Brain microvascular endothelial cell (primary cell): ENCODE results near the gene PWWP2A.

Experiments used
- DNase-seq: peaks from one replicate; pipeline ENCODE4 v3.0.0-alpha.2; 2020
- H3K27ac ChIP-seq: fragments of 250-450 bp; sonication (Bioruptor Pico); 2 replicates; pipeline ENCODE4 v1.5.1; 2020; ENCODE audit warnings: mild to moderate bottlenecking, moderate library complexity
- H3K27me3 ChIP-seq: fragments of 250-450 bp; sonication (Bioruptor Pico); replicated peaks from 2 replicates; pipeline ENCODE4 v1.5.1; 2020; ENCODE audit warnings: mild to moderate bottlenecking
- H3K36me3 ChIP-seq: fragments of 250-450 bp; sonication (Bioruptor Pico); replicated peaks from 2 replicates; pipeline ENCODE4 v1.5.1; 2020; ENCODE audit warnings: mild to moderate bottlenecking
- H3K4me3 ChIP-seq: 2 replicates; pipeline ENCODE4 v1.5.1; 2011; ENCODE audit warnings: low read depth, mild to moderate bottlenecking, control low read depth, low read length, moderate library complexity
- CTCF ChIP-seq: IDR thresholded peaks from 2 replicates; pipeline ENCODE4 v1.5.1; 2011; ENCODE audit warnings: low read depth, mild to moderate bottlenecking, moderate library complexity, low read length, control low read depth, inconsistent platforms; ENCODE audit errors: missing control alignments
- in situ Hi-C: cut with HindIII; loops from 2 replicates; pipeline ENCODE4 v1.10.0; 2017; ENCODE audit warnings: low sequenced_read_pairs, low pct_ligation_motif_present

The PWWP2A gene

GRCh38 chr5:160054047-160054446, 65.2 kb downstream of the PWWP2A start:
- Histone ChIP-seq H3K36me3 (peaks cover 24% of the 10 kb centered on the region), H3K27me3 (no peaks in the 10 kb centered on the region), H3K4me3 (no peak overlapping the region), H3K27ac (peak overlapping the region; percentile 47)
- no peak for TF ChIP-seq CTCF
- peak; percentile 38 for DNase-seq
- in situ Hi-C loops: no loop called here

- H3K4me3 ChIP-seq: no peak overlapping the region
- H3K27me3 ChIP-seq: no peaks in the 10 kb centered on the region
- no peak for TF ChIP-seq CTCF
- H3K36me3 ChIP-seq: peaks cover 19% of the 10 kb centered on the region
- no peak for DNase-seq
- H3K27ac ChIP-seq: no peak overlapping the region
- in situ Hi-C loops: no loop called here
Observed at GRCh38 chr5:160049099-160049498, 70.2 kb downstream of the PWWP2A start.

GRCh38 chr5:160048131-160048530, 71.1 kb downstream of the PWWP2A start:
- H3K27ac ChIP-seq: no peak overlapping the region
- DNase-seq: no peak
- in situ Hi-C loops: no loop called here
- H3K27me3 ChIP-seq: no peaks in the 10 kb centered on the region
- H3K36me3 ChIP-seq: peaks cover 19% of the 10 kb centered on the region
- TF ChIP-seq CTCF: no peak
- no peak overlapping the region for H3K4me3 ChIP-seq

- in situ Hi-C loops: no loop called here
- H3K27ac ChIP-seq: no peak overlapping the region
Observed at GRCh38 chr5:160047423-160047822, 71.8 kb downstream of the PWWP2A start.

GRCh38 chr5:160044967-160045366, 74.3 kb downstream of the PWWP2A start:
- in situ Hi-C loops: no loop called here
- H3K27me3 ChIP-seq: no peaks in the 10 kb centered on the region
- no peak overlapping the region for H3K27ac ChIP-seq

More at GRCh38 chr5:160047423-160047822, 71.8 kb downstream of the PWWP2A start:
- DNase-seq: no peak
- H3K27me3 ChIP-seq: no peaks in the 10 kb centered on the region
- no peak overlapping the region for H3K4me3 ChIP-seq
- no peak for TF ChIP-seq CTCF
- H3K36me3 ChIP-seq: peaks cover 17% of the 10 kb centered on the region

More at GRCh38 chr5:160044967-160045366, 74.3 kb downstream of the PWWP2A start:
- no peak for DNase-seq
- TF ChIP-seq CTCF: no peak
- no peak overlapping the region for H3K4me3 ChIP-seq
- peaks cover 15% of the 10 kb centered on the region for H3K36me3 ChIP-seq
